Left renal pelvis (tissue), 4 donors: Measurements from ENCODE around the gene SCRN3. TPM values are rescaled to one million over a fixed set of nuclear protein-coding genes. Genes with fewer than 3 reads are reported as not detected.
"Not testable (repeated sequence)": the region's sequence is repeated elsewhere in the genome, so short reads cannot be mapped to it uniquely, and the experiment has no call there.

ENCODE experiments used
- DNase-seq, 4 donors: peaks; one replicate each; pipeline ENCODE4 v3.0.0-alpha.2; 2013; ENCODE audit warnings: low read depth in 4 of 4, low spot score in 3 of 4
- polyA plus RNA-seq, 4 donors: library from polyadenylated mRNA; unstranded; fragments of 120-200 nt; gene quantifications; one replicate each; pipeline ENCODE4 v1.2.1, GENCODE V29; 2013; ENCODE audit not compliant: insufficient read length in 4 of 4

Gene SCRN3, protein sequence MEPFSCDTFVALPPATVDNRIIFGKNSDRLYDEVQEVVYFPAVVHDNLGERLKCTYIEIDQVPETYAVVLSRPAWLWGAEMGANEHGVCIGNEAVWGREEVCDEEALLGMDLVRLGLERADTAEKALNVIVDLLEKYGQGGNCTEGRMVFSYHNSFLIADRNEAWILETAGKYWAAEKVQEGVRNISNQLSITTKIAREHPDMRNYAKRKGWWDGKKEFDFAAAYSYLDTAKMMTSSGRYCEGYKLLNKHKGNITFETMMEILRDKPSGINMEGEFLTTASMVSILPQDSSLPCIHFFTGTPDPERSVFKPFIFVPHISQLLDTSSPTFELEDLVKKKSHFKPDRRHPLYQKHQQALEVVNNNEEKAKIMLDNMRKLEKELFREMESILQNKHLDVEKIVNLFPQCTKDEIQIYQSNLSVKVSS
- polyA plus RNA-seq, result 10 to 100 TPM; 26.8 to 32.8 (median 28.7) TPM

DNA sequence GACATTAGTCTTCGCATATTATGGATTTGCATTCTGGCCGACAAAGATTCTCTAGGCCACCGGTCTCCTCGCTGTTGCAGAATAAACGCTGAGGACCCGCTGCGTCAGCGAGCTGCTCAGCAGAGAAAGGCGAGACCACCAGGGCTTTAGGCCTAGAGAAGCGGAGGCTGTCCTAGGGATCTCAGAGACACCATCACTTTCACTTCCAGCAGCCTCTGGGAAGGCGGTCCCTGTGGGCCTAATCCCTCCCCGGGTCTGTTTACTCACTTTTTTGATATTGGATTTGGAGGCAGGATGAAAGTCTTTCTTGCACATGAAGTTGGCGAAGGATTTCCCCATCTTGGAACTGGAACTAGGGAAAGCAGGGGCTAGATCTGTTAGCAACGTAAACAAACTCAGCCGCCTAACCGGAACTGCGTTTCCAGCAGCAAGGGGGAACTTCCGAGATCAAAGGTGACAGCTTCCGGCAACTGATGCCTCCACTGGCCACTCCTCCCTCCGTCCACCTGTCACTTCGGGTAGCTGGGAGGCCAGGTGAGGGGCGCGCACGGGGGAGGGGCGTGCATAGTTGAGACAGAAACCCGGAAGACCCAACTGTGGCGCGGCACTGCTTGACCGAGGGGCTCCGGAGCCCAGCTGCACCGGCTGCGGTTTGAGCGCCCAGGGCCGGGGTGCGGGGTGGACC, at the start of gene SCRN3:
Gene SCRN3, plus strand, starts transcription at position 447 of the 685 bp plus-strand sequence. CDS start 2,554 bp downstream, outside the sequence.
- DNase-seq, result peak; percentile 78 to 88 (median 81)

DNA sequence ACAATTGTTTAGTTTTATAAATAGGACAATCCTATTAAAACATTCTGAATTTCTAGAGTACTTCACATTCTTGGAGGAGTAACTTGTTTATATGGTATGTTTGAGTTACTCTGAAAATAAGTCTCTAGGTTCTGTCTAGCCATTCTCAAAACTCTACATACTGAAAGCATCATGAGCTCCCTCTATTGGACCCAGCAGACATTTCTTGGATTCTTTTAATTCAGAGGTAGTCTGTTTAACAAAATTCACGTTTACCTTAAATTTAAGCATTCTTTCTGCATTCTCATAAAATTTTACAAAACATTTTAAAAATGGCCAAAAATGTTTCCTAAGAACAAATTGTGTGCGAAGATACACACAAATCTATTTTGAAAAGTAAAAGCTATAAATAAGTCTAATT, 45.5 kb upstream of the SCRN3 start:
- no peak for DNase-seq

DNA sequence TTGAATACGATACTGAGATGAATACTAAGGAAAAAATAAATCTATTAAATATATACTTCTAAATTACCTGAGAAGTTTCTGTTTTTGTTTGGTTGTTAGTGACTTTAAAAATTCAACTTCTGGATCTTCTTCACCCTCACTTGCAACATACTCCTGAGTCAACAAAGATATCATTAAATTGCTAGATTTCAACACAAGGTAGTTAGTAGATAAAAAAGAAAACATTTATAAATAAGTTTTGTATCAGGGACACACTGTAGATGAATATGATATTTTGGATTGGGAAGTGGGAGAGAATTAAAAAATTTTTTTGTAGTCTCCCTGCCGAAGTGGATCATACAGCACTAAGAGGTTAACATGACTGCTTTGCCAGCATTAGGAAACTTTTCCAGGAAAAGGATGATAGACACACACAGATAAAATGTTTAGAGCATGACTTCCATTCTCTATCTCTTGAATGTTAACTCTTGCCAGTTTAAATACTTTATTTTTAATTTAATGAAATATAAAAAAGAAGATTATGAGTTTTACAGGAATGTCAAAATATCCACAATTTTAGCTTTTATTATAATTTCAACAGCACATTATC, 44.8 kb upstream of the SCRN3 start:
- DNase-seq, result no peak

DNA sequence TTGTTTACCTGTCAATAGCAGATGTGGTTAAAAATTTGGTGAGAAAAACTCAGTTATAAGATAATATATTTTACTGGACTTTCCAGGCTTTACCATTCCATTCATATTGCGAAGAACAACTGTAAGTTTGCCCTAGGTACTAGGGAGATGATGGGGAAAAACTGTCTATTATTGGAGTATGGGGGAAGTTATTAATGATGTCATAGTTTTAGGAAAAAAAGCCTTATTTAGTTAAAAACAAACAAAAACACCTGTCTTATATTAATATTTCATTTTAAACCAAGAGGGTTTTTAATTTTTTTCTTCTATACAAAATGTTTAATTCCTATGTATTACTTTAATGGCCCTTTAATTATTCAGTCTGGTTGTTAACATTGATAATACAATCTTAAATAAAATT, 42.5 kb upstream of the SCRN3 start:
- no peak for DNase-seq

DNA sequence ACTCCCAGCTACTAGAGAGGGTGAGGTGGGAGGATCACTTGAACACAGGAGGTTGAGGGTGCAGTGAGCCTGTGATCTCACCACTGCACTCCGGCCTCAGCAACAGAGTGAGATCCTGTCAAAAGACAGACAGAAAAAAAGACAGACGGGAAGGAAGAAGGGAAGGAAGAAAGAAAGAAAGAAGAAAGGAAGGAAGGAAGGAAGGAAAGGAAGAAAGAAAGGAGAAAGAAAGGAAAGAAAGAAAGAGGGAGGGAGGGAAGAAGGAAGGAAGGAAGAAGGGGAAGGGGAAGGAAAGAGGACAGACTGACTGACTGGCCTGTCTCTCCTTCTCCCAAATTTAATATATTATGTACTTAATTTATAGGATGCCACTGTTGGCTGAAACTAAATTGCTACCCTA, 39.2 kb upstream of the SCRN3 start:
- DNase-seq, result no peak

DNA sequence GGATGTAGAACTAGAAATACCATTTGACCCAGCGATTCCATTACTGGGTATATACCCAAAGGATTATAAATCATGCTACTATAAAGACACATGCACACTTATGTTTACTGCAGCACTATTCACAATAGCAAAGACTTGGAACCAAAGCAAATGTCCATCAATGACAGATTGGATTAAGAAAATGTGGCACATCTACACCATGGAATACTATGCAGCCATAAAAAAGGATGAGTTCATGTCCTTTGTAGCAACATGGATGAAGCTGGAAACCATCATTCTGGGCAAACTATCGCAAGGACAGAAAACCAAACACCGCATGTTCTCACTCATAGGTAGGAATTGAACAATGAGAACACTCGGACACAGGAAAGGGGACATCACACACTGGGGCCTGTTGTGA, 35.9 kb upstream of the SCRN3 start:
- not testable (repeated sequence) for DNase-seq

DNA sequence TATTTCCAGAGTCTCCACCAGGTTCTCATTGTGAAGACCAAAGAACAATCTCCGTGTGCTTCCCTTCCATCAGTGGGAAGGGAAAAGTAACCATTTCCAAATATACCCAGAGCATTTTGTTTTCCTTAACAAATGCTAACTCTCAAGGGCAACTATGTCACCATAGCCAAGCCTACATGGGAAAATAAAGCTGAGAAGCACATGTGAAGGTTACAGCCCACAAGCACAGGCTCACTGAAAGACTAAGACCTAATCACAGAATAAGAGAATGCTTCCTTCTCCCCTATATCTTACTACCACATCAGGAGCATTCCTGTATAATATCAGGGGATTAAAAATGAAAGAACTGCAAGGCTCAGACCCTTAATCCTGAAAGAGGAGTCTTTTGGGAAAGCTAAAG, 32.6 kb upstream of the SCRN3 start:
- DNase-seq, result no peak

DNA sequence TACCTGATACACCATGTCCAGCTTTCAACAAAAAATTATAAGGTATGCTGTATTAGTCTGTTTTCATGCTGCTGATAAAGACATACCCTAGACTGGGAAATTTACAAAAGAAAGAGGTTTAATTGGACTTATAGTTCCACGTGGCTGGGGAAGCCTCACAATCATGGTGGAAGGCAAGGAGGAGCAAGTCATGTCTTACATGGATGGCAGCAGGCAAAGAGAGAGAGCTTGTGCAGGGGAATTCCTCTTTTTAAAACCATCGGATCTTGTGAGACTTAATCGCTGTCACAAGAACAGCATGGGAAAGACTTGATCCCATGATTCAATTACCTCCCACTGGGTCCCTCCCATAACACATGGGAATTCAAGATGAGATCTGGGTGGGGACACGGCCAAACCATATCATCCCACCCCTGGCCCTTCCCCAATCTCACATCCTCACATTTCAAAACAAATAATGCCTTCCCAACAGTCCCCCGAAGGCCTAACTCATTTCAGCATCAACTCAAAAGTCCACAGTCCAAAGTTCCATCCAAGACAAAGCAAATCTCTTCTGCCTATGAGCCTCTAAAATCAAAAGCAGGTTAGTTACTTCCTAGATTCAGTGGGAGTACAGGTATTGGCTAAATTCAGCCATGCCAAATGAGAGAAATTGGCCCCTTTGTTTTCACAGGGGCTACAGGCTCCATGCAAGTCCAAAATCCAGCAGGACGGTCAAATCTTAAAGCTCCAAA, 31.9 kb upstream of the SCRN3 start:
- DNase-seq, result not testable (repeated sequence)

DNA sequence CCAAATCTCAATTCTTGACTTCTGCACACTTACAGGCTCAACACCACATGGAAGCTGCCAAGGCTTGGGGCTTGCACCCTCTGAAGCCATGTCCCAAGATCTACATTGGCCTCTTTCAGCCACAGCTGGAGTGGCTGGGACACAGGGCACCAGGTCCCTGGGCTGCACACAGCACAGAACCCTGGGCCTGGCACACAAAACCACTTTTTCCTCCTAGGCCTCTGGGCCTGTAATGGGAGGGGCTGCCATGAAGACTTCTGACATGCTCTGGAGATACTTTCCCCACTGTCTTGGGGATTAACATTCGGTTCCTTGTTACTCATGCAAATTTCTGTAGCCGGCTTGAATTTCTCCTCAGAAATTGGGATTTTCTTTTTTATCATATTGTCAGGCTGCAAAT, 30.9 kb upstream of the SCRN3 start:
- DNase-seq, result no peak

DNA sequence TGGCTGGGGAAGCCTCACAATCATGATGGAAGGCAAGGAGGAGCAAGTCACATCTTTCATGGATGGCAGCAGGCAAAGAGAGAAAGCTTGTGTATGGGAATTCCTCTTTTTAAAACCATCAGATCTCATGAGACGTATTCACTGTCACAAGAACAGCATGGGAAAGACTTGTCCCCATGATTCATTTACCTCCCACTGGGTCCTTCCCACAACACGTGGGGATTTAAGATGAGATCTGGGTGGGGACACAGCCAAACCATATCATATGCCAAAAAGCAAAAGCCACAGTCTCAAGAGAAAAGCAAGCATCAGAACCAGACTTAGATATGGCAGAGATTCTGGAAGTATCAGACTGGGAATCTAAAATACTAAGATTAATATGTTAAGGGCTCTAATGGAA, 30.0 kb upstream of the SCRN3 start:
- DNase-seq, result no peak

DNA sequence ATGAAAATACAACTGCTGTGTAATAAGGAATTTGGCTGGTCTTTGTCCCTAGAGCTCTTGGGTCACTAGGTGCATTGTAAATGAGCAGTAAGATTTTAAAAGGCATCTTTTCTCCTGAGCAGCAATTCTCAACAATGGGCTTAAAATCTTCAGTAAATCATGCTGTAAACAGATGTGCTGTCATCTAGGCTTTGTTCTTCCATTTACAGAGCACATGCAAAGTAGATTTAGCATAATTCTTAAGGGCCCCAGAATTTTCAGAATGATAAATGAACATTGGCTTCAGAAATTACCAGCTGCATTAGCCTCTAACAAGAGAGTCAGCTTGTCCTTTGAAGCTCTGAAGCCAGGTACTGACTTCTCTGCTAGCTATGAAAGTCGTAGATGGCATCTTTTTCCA, 26.8 kb upstream of the SCRN3 start:
- no peak for DNase-seq

DNA sequence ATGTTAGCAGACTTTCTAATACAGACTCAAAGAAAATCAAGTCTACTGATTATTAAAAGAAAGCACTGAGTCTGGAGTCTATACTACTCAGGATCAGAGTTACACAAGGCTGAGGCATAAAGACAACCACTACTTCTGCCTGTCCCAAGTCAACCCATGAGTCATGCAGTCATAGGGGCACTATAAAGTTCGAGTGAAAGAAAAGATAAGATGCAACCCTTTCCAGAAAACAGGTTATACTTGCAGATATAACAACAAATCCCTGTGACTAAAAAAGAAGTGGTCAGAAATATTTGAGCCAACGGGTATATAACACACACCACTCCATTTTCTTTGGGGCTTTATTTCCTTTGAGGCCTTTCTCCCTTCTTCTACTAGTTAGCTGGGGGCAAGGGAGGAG, 18.6 kb upstream of the SCRN3 start:
- no peak for DNase-seq

DNA sequence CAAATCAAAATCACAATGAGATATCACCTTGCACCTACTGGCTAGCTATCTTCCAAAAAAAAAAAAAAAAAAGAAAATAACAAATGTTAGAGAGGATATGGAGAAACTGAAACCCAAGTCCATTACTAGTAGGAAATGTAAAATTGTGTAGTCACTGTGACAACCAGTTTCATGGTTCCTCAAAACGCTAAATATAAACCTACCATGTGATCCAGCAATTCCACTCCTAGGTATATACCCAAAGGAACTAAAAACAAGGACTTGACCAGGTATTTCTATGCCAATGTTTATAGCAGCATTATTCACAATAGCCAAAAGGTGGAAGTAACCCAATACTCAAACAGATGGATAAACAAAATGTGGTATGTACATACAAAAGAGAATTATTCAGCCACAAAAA, 11.7 kb upstream of the SCRN3 start:
- DNase-seq, result no peak

DNA sequence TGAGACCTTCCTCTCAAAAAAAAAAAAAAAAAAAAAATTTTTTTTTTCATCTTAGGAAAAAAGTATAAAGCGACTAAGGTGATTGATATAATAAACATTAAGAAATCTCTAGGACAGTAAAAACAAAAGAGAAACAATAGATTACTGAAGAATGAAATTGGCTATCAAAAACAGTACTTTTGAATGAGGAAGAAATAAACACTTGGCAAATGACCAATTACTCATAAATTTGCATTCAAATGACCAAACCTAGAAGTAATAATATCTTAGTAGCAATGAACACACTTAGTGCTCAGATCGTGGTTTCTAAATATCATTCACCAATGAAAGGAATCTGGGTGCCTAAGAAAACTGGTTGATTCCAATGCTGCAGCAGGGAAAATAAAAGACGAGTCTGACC, 10.3 kb upstream of the SCRN3 start:
- DNase-seq, result no peak

DNA sequence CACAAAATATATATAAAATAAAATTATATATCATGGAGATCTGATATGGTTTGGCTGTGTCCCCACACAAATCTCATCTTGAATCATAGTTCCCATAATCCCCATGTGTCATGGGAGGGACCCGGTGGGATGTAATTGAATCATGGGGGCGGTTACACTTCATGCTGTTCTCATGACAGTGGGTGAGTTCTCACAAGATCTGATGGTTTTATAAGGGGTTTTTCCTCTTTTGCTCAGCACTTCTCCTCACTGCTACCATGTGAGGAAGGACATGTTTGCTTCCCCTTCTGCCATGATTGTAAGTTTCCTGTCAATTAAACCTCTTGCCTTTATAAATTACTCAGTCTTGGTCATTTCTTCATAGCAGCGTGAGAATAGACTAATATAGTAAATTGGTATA, 6.8 kb upstream of the SCRN3 start:
- DNase-seq, result not testable (repeated sequence)

DNA sequence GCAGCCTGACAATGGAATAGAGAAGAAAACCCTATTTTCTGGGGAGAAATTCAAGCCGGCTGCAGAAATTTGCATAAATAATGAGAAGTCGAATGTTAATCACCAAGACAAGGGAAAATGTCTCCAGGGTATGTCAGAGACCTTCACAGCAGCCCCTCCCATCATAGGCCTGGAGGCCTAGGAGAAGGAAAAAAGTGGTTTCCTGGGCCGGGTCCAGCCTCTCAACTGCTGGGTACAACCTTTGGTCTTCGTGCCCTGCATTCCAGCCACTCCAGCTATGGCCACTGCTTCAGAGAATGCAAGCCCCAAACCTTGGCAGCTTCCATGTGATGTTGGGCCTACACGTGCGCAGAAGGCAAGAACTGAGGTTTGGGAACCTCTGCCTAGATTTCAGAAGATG, 6.0 kb upstream of the SCRN3 start:
- no peak for DNase-seq

DNA sequence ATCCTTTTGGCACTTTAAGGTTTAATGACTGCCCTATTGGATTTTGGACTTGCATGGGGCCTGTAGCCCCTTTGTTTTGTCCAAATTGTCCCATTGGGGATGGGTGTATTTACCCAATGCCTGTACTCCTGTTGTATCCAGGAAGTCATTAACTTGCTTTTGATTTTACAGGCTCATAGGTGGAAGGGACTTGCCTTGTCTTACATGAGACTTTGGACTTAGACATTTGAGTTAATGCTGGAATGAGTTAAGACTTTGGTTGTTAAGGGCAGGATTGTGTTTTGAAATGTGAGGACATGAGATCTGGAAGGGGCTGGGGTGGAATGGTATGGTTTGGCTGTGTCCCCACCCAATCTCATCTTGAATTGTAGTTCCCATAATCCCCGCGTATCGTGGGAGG, 5.2 kb upstream of the SCRN3 start:
- not testable (repeated sequence) for DNase-seq

DNA sequence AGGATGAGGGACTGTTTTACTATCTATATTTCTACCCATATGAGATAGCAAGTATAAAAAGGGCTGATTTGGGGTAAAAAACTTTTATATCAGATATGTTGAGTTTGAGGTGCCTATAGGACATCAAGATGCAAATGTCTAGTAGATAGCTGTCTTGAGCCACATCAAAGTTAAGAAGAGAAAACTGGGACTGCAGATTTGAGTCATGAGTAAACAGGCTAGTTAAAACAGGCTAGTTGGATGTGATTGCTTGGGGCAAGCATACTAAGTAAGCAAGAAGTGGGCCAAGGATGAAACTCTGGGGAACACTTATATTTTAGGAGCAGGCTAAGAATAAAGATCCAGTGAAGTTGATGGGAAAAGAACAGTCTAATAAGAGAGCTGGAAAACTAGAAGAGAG, 2.8 kb upstream of the SCRN3 start:
- no peak for DNase-seq

DNA sequence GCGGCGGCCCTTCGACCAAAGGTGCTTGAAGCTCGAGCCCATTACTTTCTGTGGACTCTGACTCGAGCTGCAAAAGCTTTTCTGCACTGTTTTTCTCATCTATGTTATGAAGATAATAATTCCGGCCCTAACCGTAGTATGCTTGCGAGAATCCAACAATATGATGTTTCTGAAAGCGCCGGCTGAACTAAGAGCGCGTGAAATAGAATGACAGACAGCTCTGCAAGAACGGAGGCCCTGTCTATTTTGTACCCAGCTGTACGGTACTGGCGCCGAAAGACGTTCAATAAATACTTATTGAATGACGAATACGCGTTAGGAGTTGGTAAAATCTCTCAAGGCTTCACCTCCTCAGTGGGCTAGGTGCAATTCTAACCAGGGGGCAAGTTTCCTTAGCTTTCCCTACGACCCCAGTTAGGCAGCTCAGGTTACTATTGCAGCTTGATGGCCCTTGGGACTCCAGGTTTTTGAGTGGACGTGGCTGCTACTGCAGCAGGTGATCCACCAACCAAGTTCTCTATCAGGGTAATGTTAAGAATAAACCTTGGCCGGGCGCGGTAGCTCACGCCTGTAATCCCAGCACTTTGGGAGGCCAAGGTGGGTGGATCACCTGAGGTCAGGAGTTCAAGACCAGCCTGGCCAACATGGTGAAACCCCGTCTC, 570 bp downstream of the SCRN3 start:
- peak in 2 of 4 donors; percentile 7 to 26 for DNase-seq

DNA sequence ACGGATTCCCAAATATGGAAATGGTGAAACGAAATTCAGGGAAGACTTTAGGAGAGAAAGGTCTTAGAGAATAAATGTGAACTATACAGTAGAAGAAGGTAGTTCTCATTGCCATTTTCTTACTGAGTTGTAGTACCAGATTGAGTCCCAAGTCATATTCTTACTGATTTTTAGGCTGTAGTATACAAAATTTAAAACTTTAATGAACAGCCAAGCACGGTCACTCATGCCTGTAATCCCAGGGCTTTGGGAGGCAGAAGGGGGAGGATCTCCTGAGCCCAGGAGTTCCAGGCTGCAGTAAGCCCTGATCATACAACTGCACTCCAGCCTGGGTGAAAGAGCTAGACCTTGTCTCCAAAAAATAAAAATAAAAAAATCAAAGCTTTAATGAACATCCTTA, 2.2 kb downstream of the SCRN3 start:
- DNase-seq, result no peak

DNA sequence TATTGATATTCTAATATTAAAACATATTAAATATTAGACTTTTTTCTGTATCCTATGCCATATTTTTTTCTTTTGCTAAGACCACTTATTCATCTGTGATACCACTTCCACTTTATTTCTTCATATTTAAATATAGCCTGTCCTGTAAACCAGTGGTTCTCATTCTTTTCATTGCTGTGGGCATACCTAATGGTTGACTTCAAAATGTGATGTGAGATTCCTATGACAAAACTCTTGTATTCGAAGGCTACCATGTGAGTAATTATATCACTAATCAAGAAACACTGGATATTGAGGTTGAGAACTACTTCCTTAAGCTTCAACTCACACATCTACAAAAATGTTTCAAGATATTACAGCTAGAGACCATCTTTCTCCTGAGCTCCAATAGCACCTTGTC, 3.6 kb downstream of the SCRN3 start:
- no peak for DNase-seq
